ENCODE results near the gene HMG20A. TPM values are rescaled to one million over a fixed set of nuclear protein-coding genes. Genes with fewer than 3 reads are reported as not detected.

Gene HMG20A
- total RNA-seq, 1 experiment from 2014 or later = 60.2 TPM

GRCh38 chr15:77425104-77425503 is 4.4 kb downstream of the HMG20A start:
- Histone ChIP-seq H2BK20ac (ENCODE audit: low read depth, low read length, poor library complexity, severe bottlenecking) (no peak overlapping the region), H2BK120ac (ENCODE audit: low read depth, low read length, poor library complexity, severe bottlenecking) (no peak overlapping the region), H3T11ph (ENCODE audit: low read length) (no peak overlapping the region), H2AK5ac (ENCODE audit: insufficient read length, low read length) (no peak overlapping the region), H4K20me1 (ENCODE audit: control insufficient read depth, insufficient read depth, insufficient read length) (no peaks in the 10 kb centered on the region), H3K27ac (ENCODE audit: insufficient read length, low read depth, low read length) (no peak overlapping the region), H3K23ac (ENCODE audit: insufficient read length, low read depth, low read length) (no peak overlapping the region), H4K91ac (ENCODE audit: insufficient read length, low read depth, low read length) (no peak overlapping the region), H3K9me3 (ENCODE audit: control insufficient read depth, low read depth, low read length) (no peaks in the 10 kb centered on the region), H3K4me1 (ENCODE audit: insufficient read depth, low read length) (no peaks in the 10 kb centered on the region), H3K79me2 (ENCODE audit: insufficient read depth, low read length) (peaks cover 10% of the 10 kb centered on the region; the same call in 1 of the 2 replicates), H3K27me3 (ENCODE audit: insufficient read depth, low read length) (no peaks in the 10 kb centered on the region), H3K4ac (ENCODE audit: low read depth, low read length) (no peak overlapping the region), H3K4me2 (ENCODE audit: insufficient read depth, insufficient read length, low read length) (no peak overlapping the region), H3K79me1 (ENCODE audit: insufficient read depth, low read depth, low read length, poor library complexity, severe bottlenecking) (peaks cover 8% of the 10 kb centered on the region), H3K14ac (ENCODE audit: insufficient read depth, low read length) (no peak overlapping the region), H3K23me2 (ENCODE audit: insufficient read length, low read depth, low read length, poor library complexity, severe bottlenecking) (peaks cover 6% of the 10 kb centered on the region), H3K56ac (ENCODE audit: insufficient read length, low read depth, low read length) (no peak overlapping the region), H4K8ac (replicated peaks; ENCODE audit: insufficient read length, low read depth, low read length) (no peak overlapping the region), H2BK5ac (ENCODE audit: insufficient read length, low read length) (no peak overlapping the region), H3K9ac (ENCODE audit: extremely low read depth, insufficient read length, low read length) (no peak overlapping the region), H2BK15ac (ENCODE audit: low read depth, low read length) (no peak overlapping the region), H2BK12ac (ENCODE audit: insufficient read length, low read depth, low read length) (no peak overlapping the region), H3K18ac (ENCODE audit: insufficient read length, low read depth, low read length) (no peak overlapping the region), H2AFZ (ENCODE audit: low read length) (no peak overlapping the region), H4K5ac (ENCODE audit: insufficient read length, low read depth, low read length) (no peak overlapping the region)
- Mint-ChIP-seq H3K27ac (no peak overlapping the region), H3K36me3 (ENCODE audit: insufficient read depth in 1 of 3, low read depth in 3 of 3) (no peaks in the 10 kb centered on the region), H3K4me3 (no peak overlapping the region), H3K27me3 (ENCODE audit: low read depth) (no peaks in the 10 kb centered on the region; the same call in 1 of the 2 replicates), H3K9me3 (no peaks in the 10 kb centered on the region), H3K4me1 (peaks cover 13 to 16% of the 10 kb centered on the region in 2 experiments)
- DNase-seq = no peak
- no peak for TF ChIP-seq CTCF (conservative IDR thresholded peaks at IDR 0.05)
- WGBS (ENCODE audit: extremely low coverage, insufficient read length, low lambda C conversion rate) = no CpG with 5 or more reads among the region's 3 CpGs

All from H9 (cell line).